GM19193 (cell line): Measurements from ENCODE around the gene INPP1.

Source experiments
- POLR2A ChIP-seq: IDR thresholded peaks from 4 replicates; pipeline ENCODE4 v1.6.1; 2011; ENCODE audit not compliant: insufficient read depth, insufficient read length; ENCODE audit errors: extremely low read depth

INPP1 gene

DNA sequence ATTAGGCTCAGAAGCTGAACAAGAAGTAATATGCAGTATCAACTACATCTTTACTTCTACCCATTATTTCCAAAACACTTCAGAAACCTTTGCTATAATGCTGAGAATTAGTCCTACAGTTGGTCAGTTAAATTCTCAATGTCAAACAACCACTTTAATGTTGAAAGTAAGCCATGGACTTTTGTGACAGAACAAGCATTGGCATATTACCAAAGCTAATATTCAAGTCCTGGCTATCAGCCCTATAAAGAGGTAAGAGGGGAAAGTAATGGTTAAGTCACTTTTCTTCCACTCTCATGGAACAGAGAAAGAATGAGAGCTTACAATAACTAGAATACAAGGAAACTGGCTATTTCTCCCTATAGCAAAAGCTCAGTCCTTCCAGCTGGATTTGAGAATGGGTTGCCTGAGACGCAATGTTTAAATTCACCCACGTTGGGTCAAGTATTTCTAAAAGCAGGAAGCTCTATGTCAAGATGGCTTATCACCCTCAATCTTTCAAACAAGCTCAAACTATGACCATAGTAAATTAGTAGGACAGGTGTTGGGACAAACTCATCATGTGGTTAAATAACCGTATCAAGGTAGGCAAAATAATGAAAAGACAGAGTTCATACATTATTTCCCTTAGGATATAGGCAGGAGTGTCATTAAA lies 33.3 kb downstream of the INPP1 start:
- TF ChIP-seq POLR2A: no peak

DNA sequence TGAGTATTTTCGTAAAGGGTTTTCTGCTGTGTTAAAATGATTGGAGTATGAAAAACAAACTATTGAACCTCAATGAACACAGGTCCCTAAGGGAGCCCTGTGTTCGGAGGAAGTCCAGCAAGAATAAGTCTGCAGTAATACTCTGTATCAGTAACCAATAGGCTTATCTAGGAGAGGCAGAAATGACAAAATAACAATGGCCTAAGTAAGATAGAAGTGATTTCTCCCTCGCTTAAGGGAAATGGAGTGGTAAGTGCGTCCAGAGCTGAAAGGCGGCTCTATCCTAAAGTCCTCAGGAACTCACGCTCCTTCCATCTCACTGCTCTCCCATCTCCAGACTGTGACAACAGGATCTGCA lies 35.5 kb downstream of the INPP1 start:
- TF ChIP-seq POLR2A: no peak

DNA sequence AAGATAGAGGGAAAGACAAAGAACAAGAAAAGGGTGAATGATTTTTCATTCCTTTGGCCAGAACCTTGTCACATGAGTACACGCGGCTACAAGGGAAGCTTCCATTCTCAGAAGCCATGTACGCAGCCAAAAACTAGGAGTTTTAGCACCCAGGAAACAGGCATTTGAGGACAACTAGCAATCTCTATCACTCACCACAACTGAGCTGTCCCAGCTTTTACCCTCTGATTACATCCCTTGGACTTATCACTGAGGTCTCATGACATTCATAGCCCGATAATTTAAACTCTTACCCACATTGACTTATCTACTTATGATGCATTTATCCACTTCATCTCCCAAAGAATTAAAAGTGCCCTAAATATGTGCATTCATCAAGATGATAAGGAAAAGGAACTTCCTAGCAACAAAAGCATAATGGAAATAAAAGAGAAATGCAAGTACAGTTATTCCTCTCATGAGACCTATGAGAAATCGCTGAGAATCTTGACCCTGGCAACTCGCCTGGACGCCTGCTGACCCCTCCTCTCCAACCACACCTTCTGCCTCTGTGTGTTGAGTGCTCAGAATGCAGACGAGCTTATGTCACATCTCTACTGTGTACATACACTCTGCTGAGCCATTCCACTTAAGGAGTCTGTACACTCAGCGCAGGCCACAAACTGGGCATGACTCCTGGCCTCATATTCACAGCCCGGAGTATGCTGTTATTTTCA lies 36.0 kb downstream of the INPP1 start:
- TF ChIP-seq POLR2A: no peak

DNA sequence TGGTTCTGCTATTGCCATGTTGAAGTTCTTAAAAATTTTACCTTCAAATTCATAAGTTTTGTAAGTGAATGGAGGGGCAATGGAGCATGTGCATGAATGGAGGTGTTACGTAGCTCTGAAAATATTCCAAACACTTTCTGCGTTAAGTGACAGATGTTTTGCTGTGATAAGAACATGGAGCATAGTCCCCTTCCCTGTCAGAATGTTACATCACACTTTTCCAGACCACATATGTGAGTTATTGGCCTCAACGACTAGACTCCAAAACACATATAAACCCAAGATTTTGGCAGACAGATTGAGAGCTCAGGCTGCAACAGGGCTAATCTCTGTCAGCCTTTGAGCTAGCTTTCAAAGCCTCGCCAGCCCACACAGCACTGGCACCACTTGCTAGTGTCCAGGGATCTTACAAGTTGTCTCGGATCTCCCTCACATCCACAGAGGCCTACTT lies 37.6 kb downstream of the INPP1 start:
- no peak for TF ChIP-seq POLR2A

DNA sequence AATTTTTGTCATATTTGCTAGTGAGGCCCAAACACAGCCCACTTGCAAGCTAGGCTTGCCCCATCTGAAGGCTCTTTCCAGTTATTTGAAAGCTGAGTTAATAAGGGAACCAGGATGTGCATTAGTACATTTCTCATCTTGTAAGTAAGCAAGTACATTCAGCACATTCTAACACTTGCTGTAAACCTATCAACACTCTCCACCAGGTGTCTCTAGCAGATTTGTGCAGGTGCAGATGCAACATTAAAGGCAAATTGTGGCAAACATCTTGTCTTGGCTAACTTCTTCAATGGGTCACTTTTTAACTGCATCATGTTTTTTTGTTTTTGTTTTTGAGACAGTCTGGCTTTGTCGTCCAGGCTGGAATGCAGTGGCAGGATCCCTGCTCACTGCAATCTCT lies 39.5 kb downstream of the INPP1 start:
- TF ChIP-seq POLR2A: no peak

DNA sequence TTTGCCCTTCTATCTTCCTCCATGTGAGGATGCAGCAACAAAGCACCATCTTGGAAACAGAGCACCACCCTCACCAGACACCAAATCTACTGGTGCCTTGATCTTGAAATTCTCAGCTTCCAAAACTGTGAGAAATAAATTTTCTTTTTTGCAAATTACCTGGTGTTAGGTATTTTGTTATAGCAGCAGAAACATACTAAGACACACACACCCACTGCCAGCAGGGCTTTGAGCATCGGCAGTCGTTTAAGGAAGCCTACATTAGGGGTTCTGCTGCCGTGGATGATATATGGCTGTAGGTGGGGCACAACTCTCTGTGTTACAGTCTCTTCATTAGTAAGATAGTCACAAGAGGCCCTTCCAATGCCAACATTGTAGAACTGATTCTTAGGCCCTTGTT lies 44.0 kb downstream of the INPP1 start:
- no peak for TF ChIP-seq POLR2A

DNA sequence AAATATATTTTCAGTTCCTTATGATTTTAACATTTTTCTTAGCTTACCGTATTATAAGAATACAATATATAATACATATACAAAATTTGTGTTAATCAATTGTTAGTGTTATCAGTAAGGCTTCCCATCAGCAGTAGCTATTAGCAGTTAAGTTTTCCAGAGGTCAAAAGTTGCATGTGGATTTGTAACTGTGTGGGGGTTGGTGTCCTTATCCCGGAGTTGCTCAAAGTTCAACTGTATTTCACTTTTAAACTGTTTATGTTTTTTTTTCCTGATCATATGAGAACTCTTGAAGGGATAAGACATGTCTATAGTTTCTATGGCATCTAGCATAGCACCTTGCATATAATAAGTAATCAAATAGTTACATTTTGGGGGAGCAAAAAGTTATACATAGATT lies 52.9 kb downstream of the INPP1 start:
- TF ChIP-seq POLR2A: no peak

DNA sequence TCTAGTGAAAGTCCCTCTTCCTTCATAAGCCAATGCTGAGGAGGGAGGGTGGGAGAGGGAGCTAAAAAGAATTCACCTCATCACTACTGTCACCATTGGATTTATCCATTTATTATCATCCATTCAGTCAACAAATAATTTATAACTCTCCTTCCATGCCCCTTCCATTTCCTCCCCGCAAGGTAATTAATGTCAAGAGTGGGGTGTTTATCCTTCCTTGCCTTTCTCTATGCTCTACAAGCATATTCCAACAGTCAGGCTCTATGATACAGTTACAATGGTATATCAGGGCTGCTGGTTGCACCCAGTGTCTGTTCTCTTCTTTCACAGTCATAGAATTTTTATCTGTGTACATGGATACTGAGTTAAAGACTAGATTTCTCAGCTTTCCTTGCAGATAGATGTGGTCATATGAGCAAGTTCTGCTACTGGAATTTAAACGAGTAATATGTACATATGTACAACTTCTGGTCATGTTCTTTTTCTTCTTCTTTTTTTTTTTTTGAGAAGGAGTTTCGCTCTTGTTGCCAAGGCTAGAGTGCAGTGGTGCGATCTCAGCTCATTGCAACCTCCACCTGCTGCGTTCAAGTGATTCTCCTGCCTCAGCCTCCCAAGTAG lies 59.7 kb downstream of the INPP1 start:
- TF ChIP-seq POLR2A: no peak

DNA sequence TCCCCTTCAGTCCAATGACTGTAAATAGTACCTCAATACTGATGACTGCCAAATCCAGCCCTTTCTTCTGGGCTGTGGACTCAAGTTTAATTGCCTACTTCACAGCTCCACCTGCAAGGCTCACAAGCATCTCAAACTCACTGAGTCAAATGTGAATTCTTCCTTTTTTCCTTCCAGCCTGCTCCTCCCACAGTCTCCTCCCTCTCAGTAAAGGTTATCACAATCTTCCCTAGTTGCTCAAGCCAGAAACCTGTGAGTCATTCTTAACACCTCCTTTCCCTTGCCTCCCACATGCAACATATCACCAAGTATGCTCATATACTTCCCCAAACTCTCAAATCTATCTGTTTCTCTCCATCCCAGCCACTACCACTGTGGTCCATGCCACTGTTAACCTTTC lies 61.1 kb downstream of the INPP1 start:
- TF ChIP-seq POLR2A: no peak

DNA sequence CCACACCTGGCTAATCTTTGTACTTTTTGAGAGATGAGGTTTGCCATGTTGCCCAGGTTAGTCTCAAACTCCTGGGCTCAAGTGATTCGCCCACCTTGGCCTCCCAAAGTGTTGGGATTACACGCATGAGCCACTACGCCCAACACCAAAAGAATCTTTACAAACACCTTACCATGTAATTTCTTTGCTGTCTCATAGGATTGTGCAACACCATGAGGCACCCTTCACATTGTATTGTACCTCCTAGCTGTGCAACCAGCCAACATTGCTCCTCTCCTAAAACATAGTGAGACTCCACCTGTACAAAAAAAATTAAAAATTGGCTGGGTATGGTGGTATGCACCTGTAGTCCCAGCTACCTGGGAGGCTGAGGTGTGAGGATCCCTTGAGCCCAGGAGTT lies 61.7 kb downstream of the INPP1 start:
- TF ChIP-seq POLR2A: no peak

DNA sequence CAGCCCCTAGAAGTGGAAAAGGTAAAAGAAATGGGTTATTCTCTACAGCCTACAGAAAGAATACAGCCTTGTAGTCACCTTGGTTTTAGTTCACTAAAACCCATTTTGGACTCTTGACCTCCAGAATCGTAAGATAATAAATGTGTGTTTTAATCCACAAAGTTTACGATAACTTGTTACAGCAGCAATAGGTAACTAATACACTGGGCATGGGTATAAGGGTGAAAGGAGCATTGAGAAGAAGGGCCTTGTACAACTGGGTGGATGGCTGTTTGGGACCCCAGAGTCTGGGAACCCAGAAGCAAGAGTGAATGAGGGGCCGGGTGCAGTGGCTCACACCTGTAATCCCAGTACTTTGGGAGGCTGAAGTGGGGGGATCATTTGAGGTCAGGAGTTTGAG lies 62.6 kb downstream of the INPP1 start:
- TF ChIP-seq POLR2A: no peak

DNA sequence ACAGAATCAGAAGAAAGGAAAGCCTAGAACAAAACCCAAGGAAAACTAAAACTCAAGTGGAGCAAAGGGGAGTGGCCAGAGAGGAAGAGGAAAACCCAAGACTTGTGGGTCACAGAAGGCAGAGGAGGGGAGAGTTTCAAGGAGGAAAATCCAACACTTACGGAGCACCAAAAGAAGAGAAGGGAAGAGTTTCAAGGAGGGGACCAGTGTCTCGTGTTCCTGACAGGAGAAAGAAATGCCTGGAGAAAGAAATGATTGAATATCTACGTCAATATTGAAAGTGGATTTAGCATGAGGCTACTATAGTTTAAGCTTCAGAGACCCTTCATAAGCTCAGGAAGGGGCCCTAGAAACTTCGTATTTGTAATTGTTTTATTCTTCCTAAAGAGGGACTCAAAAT lies 63.4 kb downstream of the INPP1 start:
- no peak for TF ChIP-seq POLR2A

DNA sequence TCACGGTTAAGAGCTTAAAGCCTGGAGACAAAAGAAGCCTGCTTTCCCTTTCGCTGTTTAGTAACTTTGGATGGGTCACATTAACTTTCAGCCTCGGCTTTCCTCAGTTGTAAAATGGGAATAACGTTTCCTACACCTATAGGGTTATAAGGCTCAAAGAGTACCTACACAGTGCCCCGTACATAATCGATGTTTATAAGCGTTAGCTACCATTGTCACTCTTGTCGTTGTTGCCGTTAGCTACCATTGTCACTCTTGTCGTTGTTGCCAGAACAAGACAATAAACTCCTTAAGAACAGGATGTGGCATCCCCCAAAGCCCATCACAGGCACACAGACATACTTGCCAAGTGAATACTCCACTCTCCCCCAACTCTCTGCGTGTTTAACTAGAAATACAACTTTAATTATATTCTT lies 63.9 kb downstream of the INPP1 start:
- no peak for TF ChIP-seq POLR2A

DNA sequence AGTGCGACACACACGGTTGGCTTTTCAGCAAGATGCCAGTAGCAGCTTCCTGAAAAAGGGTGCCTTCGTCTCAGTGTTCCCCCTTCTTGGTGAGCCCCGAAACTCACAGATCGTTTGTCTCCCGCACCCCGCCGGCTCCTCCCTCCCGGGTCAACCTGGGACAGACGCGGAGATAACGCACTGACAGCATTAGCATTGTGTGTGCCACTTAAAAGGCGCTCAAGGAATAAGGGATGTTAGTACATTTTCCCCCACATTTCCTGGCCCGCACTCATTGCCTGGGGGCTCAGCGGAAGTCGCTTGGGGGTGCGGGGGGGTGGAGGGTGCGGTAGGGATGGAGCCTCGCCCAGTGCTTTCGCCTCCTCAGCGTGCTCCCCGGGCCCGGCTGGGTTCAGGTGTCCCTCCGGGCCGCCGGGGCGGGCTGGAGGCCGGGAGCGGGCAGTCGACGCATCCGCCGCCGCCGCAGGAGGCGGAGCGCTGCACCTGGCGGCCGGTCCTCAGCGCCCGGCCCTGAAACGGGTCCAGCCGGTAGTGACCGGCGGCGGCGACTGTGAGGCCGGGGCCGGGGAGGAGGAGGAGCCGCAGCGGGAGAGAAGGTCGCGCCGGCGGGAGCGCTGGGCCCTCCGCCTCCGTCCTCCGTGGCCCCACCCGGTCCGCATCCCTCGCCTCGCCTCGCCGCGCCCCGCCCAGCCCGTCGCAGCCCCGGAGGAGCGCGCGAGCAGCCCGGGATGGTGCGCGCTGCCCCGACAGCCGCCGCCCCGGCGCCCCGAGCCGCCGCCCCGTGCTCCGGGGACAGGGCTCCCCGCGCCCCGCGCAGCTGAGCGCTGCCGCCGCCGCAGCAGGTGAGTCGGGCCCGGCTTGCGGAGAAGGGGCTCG lies 64.5 kb downstream of the INPP1 start, which contains the start of gene MFSD6:
TSS of gene MFSD6 (plus strand) at position 694 of the 876 bp plus-strand sequence. CDS start 27,675 bp downstream, outside the sequence.
- TF ChIP-seq POLR2A: no peak

DNA sequence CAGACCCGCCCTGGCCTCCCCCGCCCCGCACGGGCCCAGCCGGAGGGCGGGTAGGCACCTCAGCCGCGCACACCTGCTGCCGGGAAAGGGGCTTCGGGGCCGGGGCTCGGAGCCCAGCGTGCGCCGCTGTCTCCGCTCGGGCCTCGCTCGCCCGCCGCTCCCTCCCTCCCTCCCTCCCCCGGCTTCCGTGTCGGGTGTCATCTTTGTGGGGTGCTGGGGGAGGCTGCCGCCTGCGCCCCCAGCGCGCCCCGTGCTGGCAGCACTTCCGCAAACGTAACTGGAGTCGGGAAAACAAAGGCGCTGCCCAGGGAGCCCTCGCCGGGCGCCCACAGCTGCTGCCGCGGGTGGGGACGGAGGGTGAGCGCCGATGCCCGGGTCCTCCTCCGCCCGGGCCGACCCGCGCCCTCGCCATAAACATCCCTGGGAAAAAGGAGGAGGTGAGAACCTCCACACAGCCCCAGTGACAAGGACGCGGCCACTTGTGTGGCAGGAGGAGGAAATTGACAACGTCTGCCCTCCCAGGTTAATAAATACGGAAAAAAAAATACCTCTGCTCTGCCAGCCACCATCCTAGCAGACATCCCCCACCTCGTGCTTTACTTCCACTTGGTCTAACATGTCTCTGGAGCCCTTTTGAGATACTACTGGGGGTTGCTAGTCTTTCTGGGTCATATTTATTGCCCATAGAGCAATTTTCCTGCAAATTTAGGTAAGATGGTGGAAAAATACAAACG lies 65.3 kb downstream of the INPP1 start:
- TF ChIP-seq POLR2A: peak; percentile 71

DNA sequence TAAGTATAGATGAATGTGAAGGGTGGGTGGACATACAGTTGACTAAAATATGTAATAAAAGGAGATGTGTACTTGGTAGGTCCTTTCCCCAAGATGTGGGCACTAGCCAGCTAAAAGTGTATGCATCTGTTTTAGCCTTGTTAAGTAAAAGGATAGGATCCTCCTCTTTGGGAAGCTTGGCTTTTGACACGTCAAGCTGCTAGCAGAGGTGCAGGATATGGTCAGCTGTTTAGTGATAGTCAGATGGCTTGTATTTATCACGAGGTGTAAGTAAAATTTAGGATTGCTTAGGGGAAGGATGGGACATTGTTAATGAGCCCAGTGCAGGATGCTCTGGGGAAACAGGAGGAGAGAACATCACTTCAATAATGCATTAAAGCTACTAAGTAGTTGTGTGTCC lies 66.2 kb downstream of the INPP1 start:
- TF ChIP-seq POLR2A: no peak
